K562 (cell line): ENCODE results near the gene DSTYK.

ENCODE experiments used
- GABPB2 ChIP-seq: fragments of 250-450 bp; sonication (Bioruptor Pico); conservative IDR thresholded peaks from 2 replicates; pipeline ENCODE4 v1.5.1; 2021; ENCODE audit warnings: mild to moderate bottlenecking
- HIVEP1 ChIP-seq: fragments of 250-450 bp; sonication (Bioruptor Pico); IDR thresholded peaks from 2 replicates; pipeline ENCODE4 v1.4.0; 2020; ENCODE audit warnings: mild to moderate bottlenecking
- LEF1 ChIP-seq: fragments of 450-650 bp; IDR thresholded peaks from 2 replicates; pipeline ENCODE4 v1.6.1; 2016; ENCODE audit warnings: mild to moderate bottlenecking
- MAFK ChIP-seq: IDR thresholded peaks from 2 replicates; pipeline ENCODE4 v1.6.1; 2011; ENCODE audit warnings: low read length, improper control_type of control experiment
- NCOR1 ChIP-seq: fragments of 450-650 bp; IDR thresholded peaks from 2 replicates; pipeline ENCODE4 v1.6.1; 2016; ENCODE audit warnings: mild to moderate bottlenecking, moderate library complexity
- POLR2A ChIP-seq: fragments of 450-650 bp; conservative IDR thresholded peaks from 2 replicates; pipeline ENCODE4 v1.6.1; 2016
- POLR2AphosphoS5 ChIP-seq: IDR thresholded peaks from 2 replicates; pipeline ENCODE4 v1.6.1; 2011; ENCODE audit warnings: mild to moderate bottlenecking, low read depth, low read length, moderate library complexity; ENCODE audit not compliant: control insufficient read depth, insufficient read depth
- POLR2H ChIP-seq: IDR thresholded peaks from 2 replicates; pipeline ENCODE4 v1.6.1; 2016; ENCODE audit warnings: missing genetic modification characterization, low read depth, mild to moderate bottlenecking, control low read depth, missing compliant biosample characterization, moderate library complexity
- TCF7L2 ChIP-seq: fragments of 150-350 bp; IDR thresholded peaks from 2 replicates; pipeline ENCODE4 v1.6.1; 2016; ENCODE audit warnings: low read depth, mild to moderate bottlenecking, low read length, moderate library complexity
- ZFP36 ChIP-seq: fragments of 150-350 bp; IDR thresholded peaks from 2 replicates; pipeline ENCODE4 v1.6.1; 2018; ENCODE audit warnings: low read length, low read depth; ENCODE audit not compliant: partially characterized antibody
- TF ChIP-seq, protein P1 (sequence below), 3 experiments: IDR thresholded peaks in 2 of 3; conservative IDR thresholded peaks in 1 of 3; 2 replicates each; pipeline ENCODE4 v1.5.1; 2011 to 2012; ENCODE audit warnings: low read length in 3 of 3, mild to moderate bottlenecking in 3 of 3, control low read depth in 2 of 3, improper control_type of control experiment in 1 of 3, inconsistent platforms in 1 of 3, low read depth in 1 of 3, mixed read lengths in 1 of 3, moderate library complexity in 1 of 3; ENCODE audit not compliant: insufficient read depth in 2 of 3
- TF ChIP-seq, protein P2 (sequence below): fragments of 450-650 bp; formaldehyde crosslinking; IDR thresholded peaks from 2 replicates; pipeline ENCODE4 v1.4.0; 2020; ENCODE audit warnings: mild to moderate bottlenecking, moderate library complexity
- TF ChIP-seq, protein P3 (sequence below), 2 experiments: fragments of 450-650 bp in 1 of 2; IDR thresholded peaks; 2 replicates each; pipeline ENCODE4 v1.6.1; 2011 to 2017; ENCODE audit warnings: low read depth in 2 of 2, antibody characterized with exemption in 1 of 2, borderline replicate concordance in 1 of 2, low read length in 1 of 2, mild to moderate bottlenecking in 1 of 2, mixed read lengths in 1 of 2; ENCODE audit not compliant: control insufficient read depth in 1 of 2
- TF ChIP-seq, protein P4 (sequence below): sonication (generic); formaldehyde crosslinking; IDR thresholded peaks from 2 replicates; pipeline ENCODE4 v1.8.1; 2022; ENCODE audit warnings: missing genetic modification reagents

DNA sequence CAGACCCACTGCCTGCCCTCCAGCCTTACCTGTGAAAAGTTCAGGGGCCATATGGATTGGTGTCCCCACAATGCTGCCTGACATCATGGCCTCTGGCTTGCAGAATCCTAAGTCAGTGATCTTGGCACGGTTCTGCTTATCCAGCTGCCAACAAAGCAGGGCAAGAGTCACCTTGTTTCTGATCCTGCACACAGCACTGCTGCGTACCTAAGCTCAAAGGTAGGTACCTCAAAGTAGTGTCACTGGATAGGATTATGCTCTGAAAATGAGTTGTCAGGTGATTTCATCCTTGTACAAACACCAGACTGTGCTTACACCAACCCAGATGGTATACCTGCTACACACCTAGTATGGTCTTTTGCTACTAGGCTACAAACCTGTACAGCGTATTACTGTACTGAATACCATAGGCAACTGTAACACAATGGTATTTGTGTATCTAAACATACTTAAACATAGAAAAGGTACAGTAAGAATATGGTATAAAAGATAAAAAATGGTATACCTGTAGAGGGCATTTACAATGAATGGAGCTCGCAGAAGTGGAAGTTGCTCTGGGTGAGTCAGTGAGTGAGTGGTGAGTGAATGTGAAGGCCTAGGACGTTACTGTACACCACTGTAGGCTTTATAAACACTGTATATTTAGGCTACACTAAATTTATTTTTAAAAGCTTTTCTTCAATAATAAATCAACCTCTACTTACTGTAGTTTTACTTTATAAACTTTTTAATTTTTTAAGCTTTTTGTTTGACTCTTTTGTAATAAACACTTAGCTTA is 60.7 kb downstream of the DSTYK start:
- TF ChIP-seq, protein P1, sequence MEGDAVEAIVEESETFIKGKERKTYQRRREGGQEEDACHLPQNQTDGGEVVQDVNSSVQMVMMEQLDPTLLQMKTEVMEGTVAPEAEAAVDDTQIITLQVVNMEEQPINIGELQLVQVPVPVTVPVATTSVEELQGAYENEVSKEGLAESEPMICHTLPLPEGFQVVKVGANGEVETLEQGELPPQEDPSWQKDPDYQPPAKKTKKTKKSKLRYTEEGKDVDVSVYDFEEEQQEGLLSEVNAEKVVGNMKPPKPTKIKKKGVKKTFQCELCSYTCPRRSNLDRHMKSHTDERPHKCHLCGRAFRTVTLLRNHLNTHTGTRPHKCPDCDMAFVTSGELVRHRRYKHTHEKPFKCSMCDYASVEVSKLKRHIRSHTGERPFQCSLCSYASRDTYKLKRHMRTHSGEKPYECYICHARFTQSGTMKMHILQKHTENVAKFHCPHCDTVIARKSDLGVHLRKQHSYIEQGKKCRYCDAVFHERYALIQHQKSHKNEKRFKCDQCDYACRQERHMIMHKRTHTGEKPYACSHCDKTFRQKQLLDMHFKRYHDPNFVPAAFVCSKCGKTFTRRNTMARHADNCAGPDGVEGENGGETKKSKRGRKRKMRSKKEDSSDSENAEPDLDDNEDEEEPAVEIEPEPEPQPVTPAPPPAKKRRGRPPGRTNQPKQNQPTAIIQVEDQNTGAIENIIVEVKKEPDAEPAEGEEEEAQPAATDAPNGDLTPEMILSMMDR (IDR thresholded peaks at IDR 0.05 in 2 of 3, conservative IDR thresholded peaks at IDR 0.05 in 1 of 3; ENCODE audit: insufficient read depth in 2 of 3, low read depth in 1 of 3, low read length in 3 of 3) = no peak
- TF ChIP-seq HIVEP1 (no peak), GABPB2 (CRISPR knock-in tag) (no peak), NCOR1 (no peak), POLR2AphosphoS5 (no peak), TCF7L2 (no peak), ZFP36 (no peak), MAFK (no peak), POLR2H (tag) (no peak), LEF1 (no peak), POLR2A (no peak)
- TF ChIP-seq, protein P2, sequence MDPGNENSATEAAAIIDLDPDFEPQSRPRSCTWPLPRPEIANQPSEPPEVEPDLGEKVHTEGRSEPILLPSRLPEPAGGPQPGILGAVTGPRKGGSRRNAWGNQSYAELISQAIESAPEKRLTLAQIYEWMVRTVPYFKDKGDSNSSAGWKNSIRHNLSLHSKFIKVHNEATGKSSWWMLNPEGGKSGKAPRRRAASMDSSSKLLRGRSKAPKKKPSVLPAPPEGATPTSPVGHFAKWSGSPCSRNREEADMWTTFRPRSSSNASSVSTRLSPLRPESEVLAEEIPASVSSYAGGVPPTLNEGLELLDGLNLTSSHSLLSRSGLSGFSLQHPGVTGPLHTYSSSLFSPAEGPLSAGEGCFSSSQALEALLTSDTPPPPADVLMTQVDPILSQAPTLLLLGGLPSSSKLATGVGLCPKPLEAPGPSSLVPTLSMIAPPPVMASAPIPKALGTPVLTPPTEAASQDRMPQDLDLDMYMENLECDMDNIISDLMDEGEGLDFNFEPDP (CRISPR knock-in tag) = no peak
- TF ChIP-seq, protein P3, sequence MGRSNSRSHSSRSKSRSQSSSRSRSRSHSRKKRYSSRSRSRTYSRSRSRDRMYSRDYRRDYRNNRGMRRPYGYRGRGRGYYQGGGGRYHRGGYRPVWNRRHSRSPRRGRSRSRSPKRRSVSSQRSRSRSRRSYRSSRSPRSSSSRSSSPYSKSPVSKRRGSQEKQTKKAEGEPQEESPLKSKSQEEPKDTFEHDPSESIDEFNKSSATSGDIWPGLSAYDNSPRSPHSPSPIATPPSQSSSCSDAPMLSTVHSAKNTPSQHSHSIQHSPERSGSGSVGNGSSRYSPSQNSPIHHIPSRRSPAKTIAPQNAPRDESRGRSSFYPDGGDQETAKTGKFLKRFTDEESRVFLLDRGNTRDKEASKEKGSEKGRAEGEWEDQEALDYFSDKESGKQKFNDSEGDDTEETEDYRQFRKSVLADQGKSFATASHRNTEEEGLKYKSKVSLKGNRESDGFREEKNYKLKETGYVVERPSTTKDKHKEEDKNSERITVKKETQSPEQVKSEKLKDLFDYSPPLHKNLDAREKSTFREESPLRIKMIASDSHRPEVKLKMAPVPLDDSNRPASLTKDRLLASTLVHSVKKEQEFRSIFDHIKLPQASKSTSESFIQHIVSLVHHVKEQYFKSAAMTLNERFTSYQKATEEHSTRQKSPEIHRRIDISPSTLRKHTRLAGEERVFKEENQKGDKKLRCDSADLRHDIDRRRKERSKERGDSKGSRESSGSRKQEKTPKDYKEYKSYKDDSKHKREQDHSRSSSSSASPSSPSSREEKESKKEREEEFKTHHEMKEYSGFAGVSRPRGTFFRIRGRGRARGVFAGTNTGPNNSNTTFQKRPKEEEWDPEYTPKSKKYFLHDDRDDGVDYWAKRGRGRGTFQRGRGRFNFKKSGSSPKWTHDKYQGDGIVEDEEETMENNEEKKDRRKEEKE (IDR thresholded peaks at IDR 0.05; ENCODE audit: borderline replicate concordance in 1 of 2, control insufficient read depth in 1 of 2, low read depth in 2 of 2, low read length in 1 of 2) = no peak
- TF ChIP-seq, protein P4, sequence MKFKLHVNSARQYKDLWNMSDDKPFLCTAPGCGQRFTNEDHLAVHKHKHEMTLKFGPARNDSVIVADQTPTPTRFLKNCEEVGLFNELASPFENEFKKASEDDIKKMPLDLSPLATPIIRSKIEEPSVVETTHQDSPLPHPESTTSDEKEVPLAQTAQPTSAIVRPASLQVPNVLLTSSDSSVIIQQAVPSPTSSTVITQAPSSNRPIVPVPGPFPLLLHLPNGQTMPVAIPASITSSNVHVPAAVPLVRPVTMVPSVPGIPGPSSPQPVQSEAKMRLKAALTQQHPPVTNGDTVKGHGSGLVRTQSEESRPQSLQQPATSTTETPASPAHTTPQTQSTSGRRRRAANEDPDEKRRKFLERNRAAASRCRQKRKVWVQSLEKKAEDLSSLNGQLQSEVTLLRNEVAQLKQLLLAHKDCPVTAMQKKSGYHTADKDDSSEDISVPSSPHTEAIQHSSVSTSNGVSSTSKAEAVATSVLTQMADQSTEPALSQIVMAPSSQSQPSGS (CRISPR knock-in tag) = no peak
